GM10266 (cell line): ENCODE results near the gene TASOR.

Experiments
- DNase-seq: peaks from one replicate; pipeline ENCODE4 v3.0.0; 2012; ENCODE audit errors: extremely low spot score
- CTCF ChIP-seq: IDR thresholded peaks from 2 replicates; pipeline ENCODE4 v1.5.1; 2012; ENCODE audit warnings: mild to moderate bottlenecking, low read depth; ENCODE audit not compliant: control insufficient read depth, insufficient read depth; ENCODE audit errors: missing control alignments

TASOR gene

GRCh38 chr3:56691165-56692000 is 8.3 kb upstream of the TASOR start:
- no peak for TF ChIP-seq CTCF
- no peak for DNase-seq

- DNase-seq = no peak
- TF ChIP-seq CTCF = no peak
Observed at GRCh38 chr3:56689303-56689702, 6.2 kb upstream of the TASOR start.

- peak; percentile 76 for DNase-seq
- no peak for TF ChIP-seq CTCF
Observed at GRCh38 chr3:56688191-56688590, 5.1 kb upstream of the TASOR start.

GRCh38 chr3:56684029-56684428 is 964 bp upstream of the TASOR start:
- DNase-seq = no peak
- no peak for TF ChIP-seq CTCF

- no peak for TF ChIP-seq CTCF
- DNase-seq = peak; percentile 69
Observed at GRCh38 chr3:56682462-56683121, 473 bp downstream of the TASOR start.

GRCh38 chr3:56681984-56682461 is 1.0 kb downstream of the TASOR start:
- DNase-seq = no peak
- no peak for TF ChIP-seq CTCF

GRCh38 chr3:56680054-56680580 is 2.9 kb downstream of the TASOR start:
- no peak for TF ChIP-seq CTCF

More at GRCh38 chr3:56680054-56680580, 2.9 kb downstream of the TASOR start:
- no peak for DNase-seq
